Endodermal cell (in vitro differentiated cells): ENCODE measurements around the gene CTSA. TPM values are rescaled to one million over a fixed set of nuclear protein-coding genes. Genes with fewer than 3 reads are reported as not detected.
A peak's percentile ranks its signal among the peaks of the same experiment; 100 is the strongest.

Experiments
- DNase-seq: peaks from one replicate; pipeline ENCODE4 v3.0.0-alpha.2; 2017
- H3K27ac ChIP-seq: 2 replicates; pipeline ENCODE4 v1.5.1; 2013; ENCODE audit warnings: mild to moderate bottlenecking, low read depth, low read length, moderate library complexity
- H3K27me3 ChIP-seq: 2 replicates; pipeline ENCODE4 v1.6.1; 2013; ENCODE audit warnings: mild to moderate bottlenecking, low read length, moderate library complexity; ENCODE audit not compliant: insufficient read depth, control insufficient read depth, poor library complexity, severe bottlenecking
- H3K36me3 ChIP-seq: 2 replicates; pipeline ENCODE4 v1.7.0; 2013; ENCODE audit warnings: mild to moderate bottlenecking, low read length, moderate library complexity; ENCODE audit not compliant: control insufficient read depth, insufficient read depth
- H3K4me1 ChIP-seq: one replicate; pipeline ENCODE4 v1.7.0; 2013; ENCODE audit warnings: low read length; ENCODE audit not compliant: control insufficient read depth, insufficient read depth
- H3K4me3 ChIP-seq: 2 replicates; pipeline ENCODE4 v1.5.1; 2013; ENCODE audit warnings: mild to moderate bottlenecking, low read length, moderate library complexity
- H3K9ac ChIP-seq: 2 replicates; pipeline ENCODE4 v1.6.1; 2013; ENCODE audit warnings: mild to moderate bottlenecking, low read length, moderate library complexity; ENCODE audit not compliant: poor library complexity, severe bottlenecking; ENCODE audit errors: extremely low read depth
- H3K9me3 ChIP-seq: 2 replicates; pipeline ENCODE4 v1.6.1; 2013; ENCODE audit warnings: mild to moderate bottlenecking, low read length, moderate library complexity; ENCODE audit not compliant: control insufficient read depth
- H3K27ac Mint-ChIP-seq: 2 replicates; pipeline ENCODE4 v1.8.0; 2020; ENCODE audit warnings: mixed read lengths
- H3K27me3 Mint-ChIP-seq: 2 replicates; pipeline ENCODE4 v1.8.0; 2021; ENCODE audit warnings: mild to moderate bottlenecking, mixed read lengths; ENCODE audit not compliant: insufficient read depth
- H3K36me3 Mint-ChIP-seq: 2 replicates; pipeline ENCODE4 v1.8.0; 2020; ENCODE audit warnings: low read depth, mixed read lengths
- H3K4me1 Mint-ChIP-seq: 2 replicates; pipeline ENCODE4 v1.8.0; 2020; ENCODE audit warnings: mixed read lengths
- H3K4me3 Mint-ChIP-seq: 2 replicates; pipeline ENCODE4 v1.8.0; 2020; ENCODE audit warnings: mild to moderate bottlenecking, moderate library complexity, mixed read lengths
- H3K9me3 Mint-ChIP-seq: 2 replicates; pipeline ENCODE4 v1.8.0; 2020; ENCODE audit warnings: mild to moderate bottlenecking, mixed read lengths
- WGBS, 2 experiments: methylation state at CpG; one replicate each; pipeline versions ENCODE4 v1.1.5 to v1.1.7; 2013; ENCODE audit warnings: missing lambda C conversion rate in 2 of 2, mixed read lengths in 1 of 2; ENCODE audit not compliant: insufficient coverage in 1 of 2, insufficient read length in 1 of 2; 5-methylcytosine and 5-hydroxymethylcytosine counted together
- total RNA-seq, 2 donors: library from RNA; stranded (reverse); fragmentation: NEBNext Ultra II Directional in 1 of 2; extraction: Animal tissue kit (Norgen Biotek cat#: 25700) in 1 of 2; gene quantifications; 2 replicates in 1 of 2; 3 replicates in 1 of 2; pipeline ENCODE4 v1.2.1, GENCODE V29; 2021
- TF ChIP-seq, protein P1 (sequence below): fragments of 200-600 bp; sonication (generic); conservative IDR thresholded peaks from 2 replicates; pipeline ENCODE4 v1.5.0; 2021; ENCODE audit warnings: antibody characterized with exemption, mild to moderate bottlenecking

CTSA gene
- total RNA-seq, 2 donors from 2014 or later = 70.7 to 84.8 TPM

DNA sequence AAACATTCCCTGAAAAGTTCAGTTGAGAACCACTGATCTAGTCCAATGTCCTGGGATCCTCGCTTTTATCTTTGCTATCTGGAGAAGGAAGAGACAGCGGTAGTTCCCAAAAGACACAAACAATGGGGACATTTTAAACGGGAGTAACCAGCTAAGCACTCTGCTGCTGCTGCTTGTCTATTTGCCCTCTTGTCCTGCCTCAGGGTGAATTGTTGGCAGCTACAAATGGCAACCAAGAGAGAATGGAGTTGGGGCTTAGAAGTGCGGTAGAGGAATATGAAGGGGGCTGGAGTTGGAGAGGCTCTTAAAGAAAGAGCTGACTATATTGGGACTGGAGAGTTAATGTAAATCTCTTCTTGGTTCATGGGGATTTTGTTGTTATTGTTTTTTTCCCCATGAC lies 16.6 kb upstream of the CTSA start:
- DNase-seq = no peak
- TF ChIP-seq, protein P1, sequence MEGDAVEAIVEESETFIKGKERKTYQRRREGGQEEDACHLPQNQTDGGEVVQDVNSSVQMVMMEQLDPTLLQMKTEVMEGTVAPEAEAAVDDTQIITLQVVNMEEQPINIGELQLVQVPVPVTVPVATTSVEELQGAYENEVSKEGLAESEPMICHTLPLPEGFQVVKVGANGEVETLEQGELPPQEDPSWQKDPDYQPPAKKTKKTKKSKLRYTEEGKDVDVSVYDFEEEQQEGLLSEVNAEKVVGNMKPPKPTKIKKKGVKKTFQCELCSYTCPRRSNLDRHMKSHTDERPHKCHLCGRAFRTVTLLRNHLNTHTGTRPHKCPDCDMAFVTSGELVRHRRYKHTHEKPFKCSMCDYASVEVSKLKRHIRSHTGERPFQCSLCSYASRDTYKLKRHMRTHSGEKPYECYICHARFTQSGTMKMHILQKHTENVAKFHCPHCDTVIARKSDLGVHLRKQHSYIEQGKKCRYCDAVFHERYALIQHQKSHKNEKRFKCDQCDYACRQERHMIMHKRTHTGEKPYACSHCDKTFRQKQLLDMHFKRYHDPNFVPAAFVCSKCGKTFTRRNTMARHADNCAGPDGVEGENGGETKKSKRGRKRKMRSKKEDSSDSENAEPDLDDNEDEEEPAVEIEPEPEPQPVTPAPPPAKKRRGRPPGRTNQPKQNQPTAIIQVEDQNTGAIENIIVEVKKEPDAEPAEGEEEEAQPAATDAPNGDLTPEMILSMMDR = no peak
- no peak overlapping the region for H3K9ac ChIP-seq
- peaks cover 3% of the 10 kb centered on the region for H3K4me1 ChIP-seq
- WGBS, 2 experiments = 85 to 89% methylated on average over 4 of the region's 4 CpGs
- H3K36me3 ChIP-seq = peaks cover 16% of the 10 kb centered on the region
- H3K27ac ChIP-seq = no peak overlapping the region
- Mint-ChIP-seq H3K4me1 (peaks cover 18% of the 10 kb centered on the region), H3K9me3 (no peaks in the 10 kb centered on the region), H3K27me3 (no peaks in the 10 kb centered on the region), H3K27ac (no peak overlapping the region), H3K4me3 (no peak overlapping the region), H3K36me3 (peaks cover 5% of the 10 kb centered on the region)
- H3K27me3 ChIP-seq = no peaks in the 10 kb centered on the region
- H3K4me3 ChIP-seq = no peak overlapping the region
- H3K9me3 ChIP-seq = no peaks in the 10 kb centered on the region

DNA sequence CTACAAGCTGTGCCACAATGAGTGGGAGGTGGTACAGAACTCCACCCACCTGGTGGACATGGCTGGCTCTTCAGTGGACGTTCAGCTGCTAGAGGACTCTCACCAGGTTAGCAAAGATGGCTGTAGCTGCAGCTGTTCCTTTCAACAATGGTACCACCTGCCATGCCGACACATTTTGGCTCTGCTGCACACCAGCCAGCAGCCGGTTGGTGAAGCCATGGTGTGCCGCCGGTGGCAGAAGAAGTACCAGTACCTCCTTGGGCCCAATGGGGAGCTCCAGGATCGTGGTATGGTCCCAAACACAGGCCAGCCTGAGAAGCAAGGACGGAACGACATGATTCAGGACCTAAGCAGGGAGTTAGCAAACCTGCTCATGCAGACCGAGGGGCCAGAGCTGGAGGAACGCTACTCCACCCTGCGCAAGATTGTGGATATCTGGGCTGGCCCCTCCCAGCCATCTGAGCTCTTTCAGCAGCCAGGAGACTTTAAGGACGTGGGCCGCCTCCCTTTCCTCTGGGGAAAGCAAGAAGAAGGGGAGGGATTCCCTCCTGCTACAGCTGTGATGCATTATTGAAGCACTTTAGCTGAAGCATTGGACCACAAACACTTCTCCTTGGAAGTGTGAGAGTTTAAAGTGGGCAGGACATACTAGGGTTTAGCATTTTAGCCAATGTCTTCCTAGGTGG lies 12.9 kb upstream of the CTSA start:
- H3K4me3 ChIP-seq = no peak overlapping the region
- H3K36me3 ChIP-seq = peaks cover 24% of the 10 kb centered on the region
- Mint-ChIP-seq H3K4me3 (no peak overlapping the region), H3K27ac (no peak overlapping the region), H3K27me3 (no peaks in the 10 kb centered on the region), H3K4me1 (peaks cover 16% of the 10 kb centered on the region), H3K9me3 (no peaks in the 10 kb centered on the region), H3K36me3 (peaks cover 14% of the 10 kb centered on the region)
- TF ChIP-seq, protein P1 = no peak
- H3K4me1 ChIP-seq = peaks cover 3% of the 10 kb centered on the region
- no peaks in the 10 kb centered on the region for H3K9me3 ChIP-seq
- no peaks in the 10 kb centered on the region for H3K27me3 ChIP-seq
- no peak overlapping the region for H3K9ac ChIP-seq
- no peak for DNase-seq
- 92 to 95% methylated on average over 12 to 13 of the region's 13 CpGs for WGBS, 2 experiments
- no peak overlapping the region for H3K27ac ChIP-seq

DNA sequence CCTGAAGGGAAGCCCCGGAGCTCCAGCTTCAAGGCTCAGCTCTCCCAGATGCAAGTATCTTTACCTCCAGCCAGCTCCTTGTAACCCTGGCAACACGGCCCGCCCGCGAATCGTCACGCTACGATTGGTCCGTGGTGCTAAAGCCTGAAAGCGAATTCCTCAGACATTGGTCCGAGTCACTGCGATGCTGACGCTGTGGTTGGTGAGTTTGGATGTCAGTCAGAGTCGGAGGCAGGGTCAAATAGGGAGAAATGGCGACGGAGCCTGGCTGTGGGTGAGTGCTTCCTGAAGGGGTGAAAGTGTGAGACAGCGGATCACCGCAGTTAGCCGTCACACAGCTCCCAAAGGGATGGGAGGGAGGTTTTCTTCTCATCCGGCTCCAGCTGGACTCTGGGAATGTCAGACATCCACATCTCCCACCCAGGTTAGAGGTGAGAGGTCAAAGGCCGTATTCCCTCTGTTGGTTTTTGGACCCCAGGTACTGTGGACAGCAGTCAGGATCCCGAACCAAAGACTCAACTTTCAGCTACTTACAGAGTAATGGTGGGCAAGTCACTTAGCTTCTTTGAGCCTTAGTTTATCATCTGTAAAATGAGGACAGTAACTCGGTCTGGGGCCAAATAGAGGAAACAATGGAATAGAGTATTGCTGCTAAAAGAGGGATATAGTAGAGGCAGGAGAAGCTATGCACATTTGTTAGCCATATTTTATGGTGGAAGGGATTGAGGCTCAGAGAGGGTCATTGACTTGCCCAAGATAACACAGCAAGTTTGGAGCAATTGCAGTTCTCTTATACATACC lies 9.9 kb upstream of the CTSA start, which contains the start of gene ZSWIM1:
Gene ZSWIM1 (plus strand): TSS at position 240 of the 801 bp plus-strand sequence. CDS start 1,366 bp downstream, outside the sequence.
- Histone ChIP-seq H3K9ac (peak within 1 kb of the TSS; percentile 88), H3K27ac (peak within 1 kb of the TSS; percentile 52), H3K27me3 (no peaks in the 10 kb centered on the region), H3K36me3 (peaks cover 39% of the 10 kb centered on the region), H3K4me1 (no peaks in the 10 kb centered on the region), H3K9me3 (no peaks in the 10 kb centered on the region), H3K4me3 (peak within 1 kb of the TSS; percentile 100)
- DNase-seq = peak; percentile 100
- Mint-ChIP-seq H3K4me1 (peaks cover 6% of the 10 kb centered on the region), H3K27ac (peak within 1 kb of the TSS; percentile 95), H3K36me3 (peaks cover 26% of the 10 kb centered on the region), H3K27me3 (no peaks in the 10 kb centered on the region), H3K9me3 (no peaks in the 10 kb centered on the region), H3K4me3 (peak within 1 kb of the TSS; percentile 90)
- 3 to 4% methylated on average over 13 to 23 of the region's 23 CpGs for WGBS, 2 experiments
- TF ChIP-seq, protein P1 = no peak
